GM19099 (cell line): Measurements from ENCODE around the gene SEMA3G.

Source experiments
- POLR2A ChIP-seq: IDR thresholded peaks from 3 replicates; pipeline ENCODE4 v1.6.1; 2011; ENCODE audit warnings: low read depth; ENCODE audit not compliant: insufficient read length; ENCODE audit errors: extremely low read depth

Gene SEMA3G

GRCh38 chr3:52440249-52440551, 4.7 kb downstream of the SEMA3G start:
- TF ChIP-seq POLR2A = no peak

DNA sequence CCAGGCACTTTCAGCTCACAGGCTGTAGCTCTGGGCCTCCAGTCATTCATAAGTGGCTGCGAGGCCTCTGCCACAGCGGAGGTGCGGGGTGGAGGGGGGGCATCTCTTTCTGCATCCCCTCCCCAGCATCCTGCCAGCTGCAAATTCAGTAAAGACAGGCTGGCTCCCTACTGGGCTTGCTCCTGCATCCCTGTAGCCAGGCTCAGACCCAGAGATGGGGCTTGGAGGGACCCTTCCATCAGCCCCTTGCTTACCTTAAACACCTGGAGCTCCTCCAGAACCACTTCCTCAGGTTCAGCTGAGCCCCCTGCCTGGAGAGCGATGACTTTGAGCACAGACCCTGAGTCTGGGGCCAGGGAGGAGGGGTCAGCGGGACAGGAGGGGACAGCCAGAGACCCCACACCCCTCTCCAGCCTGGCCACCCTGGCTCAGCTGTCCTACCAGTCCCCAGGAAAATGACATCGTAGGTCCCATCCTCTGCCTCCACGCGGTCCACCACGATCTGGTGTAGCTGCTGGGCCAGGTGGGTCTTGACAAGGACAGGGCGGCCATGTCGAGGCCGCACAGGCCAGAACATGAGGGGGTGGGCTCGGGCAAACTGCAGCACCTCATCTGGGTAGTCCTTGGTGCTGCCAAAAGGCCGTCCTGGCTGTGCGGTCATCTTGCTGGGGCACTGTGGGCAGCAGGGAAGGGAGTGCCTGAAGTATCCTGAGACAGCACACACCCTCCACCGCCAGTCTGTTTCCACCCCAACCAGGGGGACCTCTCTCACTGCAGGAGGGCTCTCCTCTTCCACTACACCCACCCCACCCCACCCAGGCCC, 5.3 kb downstream of the SEMA3G start:
- TF ChIP-seq POLR2A = no peak

DNA sequence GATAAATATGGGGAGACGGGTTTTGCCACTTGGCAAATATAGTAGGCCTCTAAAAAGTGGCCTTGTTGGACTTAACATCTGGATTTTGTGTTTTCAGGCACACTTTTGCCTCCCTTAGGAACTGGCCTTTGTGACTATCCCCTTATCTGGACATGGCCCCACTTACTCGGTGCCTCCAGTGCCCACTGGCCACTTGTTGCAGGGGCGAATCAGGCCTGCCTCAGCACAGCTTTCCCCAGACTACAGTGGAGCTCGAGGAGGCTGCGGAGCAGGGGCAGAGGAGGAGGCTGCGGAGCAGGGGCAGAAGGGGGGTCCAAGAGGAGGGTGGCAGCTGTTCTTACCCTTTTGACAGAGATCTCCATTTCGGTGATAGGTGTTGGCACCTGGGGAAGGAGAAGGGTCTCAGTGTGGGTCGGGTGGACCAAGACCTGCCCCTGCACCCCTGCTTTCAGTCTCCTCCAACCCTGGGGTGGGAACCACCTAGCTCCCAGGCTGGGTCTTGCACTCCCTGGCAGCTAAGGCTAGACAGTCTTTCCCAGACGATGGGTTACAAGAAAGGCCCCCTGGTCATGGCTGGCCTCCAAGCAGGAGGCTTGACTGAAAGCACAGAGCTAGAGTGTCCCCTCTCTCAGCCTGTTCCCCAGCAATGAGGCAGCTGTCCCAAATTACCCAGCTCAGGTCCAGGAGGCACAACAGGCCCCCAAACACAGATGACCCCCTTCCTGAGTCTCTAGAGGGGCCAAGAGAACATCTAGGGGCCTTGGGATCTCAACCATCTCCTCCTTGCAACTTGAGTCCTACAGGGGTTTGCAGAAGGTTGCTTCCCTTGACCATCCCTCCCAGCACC, 6.1 kb downstream of the SEMA3G start:
- TF ChIP-seq POLR2A = no peak

- TF ChIP-seq POLR2A = no peak
These were observed 6.9 kb downstream of the SEMA3G start for GRCh38 chr3:52438104-52438376.

- TF ChIP-seq POLR2A = no peak
These were observed 7.4 kb downstream of the SEMA3G start for GRCh38 chr3:52437326-52438103.

- TF ChIP-seq POLR2A = no peak
These were observed 8.3 kb downstream of the SEMA3G start for GRCh38 chr3:52436500-52437149.

DNA sequence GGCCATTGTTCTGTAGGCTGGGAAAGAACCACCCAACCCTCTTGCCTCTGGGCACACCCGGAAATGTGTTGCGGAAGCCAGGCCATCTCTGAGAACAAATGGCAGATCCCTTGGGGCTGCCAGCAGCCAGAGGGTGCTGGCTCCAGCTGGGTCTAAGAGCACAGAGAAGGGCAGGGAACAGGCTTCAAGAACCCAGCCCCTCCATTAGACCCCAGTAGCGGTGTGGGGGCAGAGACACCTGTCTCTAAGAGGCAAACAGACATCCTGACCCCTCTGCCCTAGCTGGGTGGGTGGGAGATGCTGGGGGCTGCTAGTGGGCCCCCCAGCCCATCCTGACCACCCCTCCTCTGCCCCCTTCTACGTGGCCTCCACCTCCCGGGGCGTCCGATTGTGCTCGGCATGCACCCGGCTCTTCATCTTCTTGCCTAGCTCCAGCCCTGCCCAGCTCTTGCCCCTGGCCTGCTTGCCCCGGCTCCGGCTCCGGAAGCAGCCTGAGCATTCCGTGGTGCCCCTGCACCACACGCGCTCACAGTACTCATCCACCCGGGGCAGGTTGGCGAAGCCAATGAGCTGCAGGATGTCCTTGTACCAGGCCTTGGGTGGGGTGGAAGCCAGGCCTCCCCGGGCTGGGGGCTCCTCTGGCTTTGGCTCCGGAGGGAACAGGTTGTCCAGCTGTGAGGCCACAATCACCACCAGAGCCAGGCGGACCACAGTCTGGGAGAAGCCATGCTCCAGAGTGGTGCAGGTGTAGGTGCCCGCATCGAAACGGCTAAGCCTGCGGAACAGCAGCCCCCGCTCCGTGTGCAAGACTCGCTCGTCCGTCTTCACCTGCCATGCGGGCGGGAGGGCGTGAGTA, 9.4 kb downstream of the SEMA3G start:
- TF ChIP-seq POLR2A = no peak

DNA sequence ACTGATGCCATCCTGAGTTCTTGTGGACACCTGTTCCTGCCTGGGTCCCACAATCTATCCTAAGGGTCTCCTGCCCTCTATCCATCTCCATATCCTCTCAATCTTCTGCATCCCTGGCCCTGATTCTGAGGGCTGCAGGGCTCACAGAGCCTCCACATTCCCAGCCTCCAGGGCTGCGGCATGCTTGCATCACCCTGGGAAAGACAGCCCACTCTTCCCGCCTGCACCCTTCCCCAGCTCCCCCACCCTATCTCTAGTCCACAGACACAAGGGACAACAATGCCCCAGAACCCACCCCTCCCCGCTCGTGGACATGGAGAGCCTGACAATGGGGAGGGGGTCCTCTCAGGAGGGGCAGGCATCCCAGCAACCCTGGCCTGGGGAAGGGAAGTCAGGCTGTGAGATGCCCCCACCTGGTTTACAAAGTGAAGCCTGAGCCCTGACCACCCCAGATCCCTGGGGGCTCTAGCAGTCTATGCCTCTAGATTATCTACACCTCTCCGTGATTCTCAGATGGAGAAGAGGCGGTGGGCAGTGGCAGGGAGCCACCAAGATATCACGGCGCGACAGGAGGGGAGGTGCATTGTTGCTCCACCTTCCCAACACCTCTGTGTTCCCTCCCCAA, 10.3 kb downstream of the SEMA3G start:
- no peak for TF ChIP-seq POLR2A

- TF ChIP-seq POLR2A = no peak
These were observed 10.9 kb downstream of the SEMA3G start for GRCh38 chr3:52433996-52434479.

DNA sequence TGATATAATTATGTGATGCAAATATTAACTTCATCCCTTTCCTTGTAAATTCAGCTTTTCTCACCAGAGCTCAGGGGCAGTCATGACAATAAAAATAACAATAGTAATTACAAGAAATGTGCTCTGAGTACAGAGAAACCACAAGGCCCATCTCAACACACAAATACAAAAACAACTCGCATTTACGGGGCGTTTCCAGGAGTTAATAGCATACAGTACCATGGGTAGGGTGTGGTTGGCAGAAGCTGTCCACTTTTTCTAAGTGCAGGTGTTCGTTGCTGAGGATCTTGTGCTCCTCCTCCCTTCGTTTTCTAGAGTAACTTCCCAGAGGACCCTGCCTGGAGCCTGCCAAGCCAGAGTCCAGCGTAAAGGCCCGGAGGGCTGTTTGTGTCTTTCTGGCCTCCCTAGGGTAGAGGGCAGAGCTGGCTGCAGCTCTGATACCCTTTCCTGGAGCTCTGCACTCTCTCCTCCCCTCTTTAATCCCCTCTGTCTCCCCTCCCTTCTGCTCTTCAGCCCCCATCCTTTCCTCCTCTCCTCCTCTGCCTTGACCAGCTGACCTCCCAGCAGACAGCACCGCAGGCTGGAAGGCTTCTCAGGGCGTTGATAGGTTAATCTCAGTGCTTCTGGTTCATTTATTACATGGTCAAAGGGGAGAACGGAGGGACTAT, 11.4 kb downstream of the SEMA3G start:
- TF ChIP-seq POLR2A = no peak

GRCh38 chr3:52432691-52433141, 12.2 kb downstream of the SEMA3G start:
- TF ChIP-seq POLR2A = no peak

DNA sequence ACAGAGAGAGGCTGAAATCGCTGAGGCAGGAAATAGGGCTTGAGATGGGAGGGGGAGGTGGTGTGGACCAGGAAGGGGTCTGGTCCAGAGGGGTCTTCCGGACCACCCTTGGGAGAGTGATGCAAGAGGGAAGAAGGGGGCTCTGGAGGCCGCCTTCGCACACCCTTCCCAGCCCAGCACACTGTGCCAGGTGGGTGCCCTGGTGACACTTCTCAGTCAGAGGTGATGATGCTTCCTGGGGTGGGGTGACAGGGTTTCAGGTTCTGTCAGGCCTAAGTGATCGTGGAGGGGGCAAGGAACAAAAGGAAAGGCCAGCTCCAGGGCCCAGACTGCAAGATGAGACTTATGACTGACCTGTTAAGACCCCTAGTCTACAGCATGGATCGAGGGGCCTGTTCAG, 12.7 kb downstream of the SEMA3G start:
- no peak for TF ChIP-seq POLR2A
